GM12878 (cell line): ENCODE data around the gene MARCHF6. TPM values are rescaled to one million over a fixed set of nuclear protein-coding genes. Genes with fewer than 3 reads are reported as not detected.

Experiments used
- ATAC-seq: fragments of 200-7000 bp; cut with Tn5 transposase; 3 replicates; pipeline ENCODE4 v1.9.1; 2020; ENCODE audit warnings: mild to moderate bottlenecking, moderate library complexity
- BruUV-seq: library from RNA; stranded (reverse); fragments of 400-500 nt; replicated peaks from 2 replicates; lab custom pipeline; 2021; lab: Mats Ljungman, UMichigan
- CTCF ChIA-PET: fragments of 300-600 bp; sonication (Branson Sonifier 250); formaldehyde crosslinking; extraction: SDS; loops from one replicate; lab custom pipeline; 2021; ENCODE audit warnings: inconsistent platforms; lab: Yijun Ruan, JAX
- POLR2A ChIA-PET: fragments of 350-600 bp; formaldehyde crosslinking; extraction: SDS; loops from one replicate; lab custom pipeline; 2021; ENCODE audit warnings: inconsistent platforms; lab: Charles Lee
- RAD21 ChIA-PET: fragments of 300-600 bp; sonication (Branson Sonifier 250); formaldehyde crosslinking; loops from one replicate; lab custom pipeline; 2023; ENCODE audit warnings: antibody characterized with exemption; ENCODE audit not compliant: unreplicated experiment; lab: Charles Lee
- SMC1A ChIA-PET: fragments of 300-600 bp; sonication (Branson Sonifier 250); formaldehyde crosslinking; loops from one replicate; lab custom pipeline; 2023; ENCODE audit not compliant: unreplicated experiment, uncharacterized antibody; lab: Charles Lee
- DNase-seq: peaks from one replicate; pipeline ENCODE4 v3.0.0-alpha.2; 2011; ENCODE audit warnings: low read depth, low spot score
- FAIRE-seq: peaks from 3 replicates; lab custom pipeline; 2011; peaks lifted over from hg19 to GRCh38; lab: Jason Lieb, UNC
- H2AFZ ChIP-seq: 2 replicates; pipeline ENCODE4 v1.6.0; 2011; ENCODE audit warnings: low read depth, low read length, control low read depth; ENCODE audit not compliant: control insufficient read depth
- H3K27ac ChIP-seq: 2 replicates; pipeline ENCODE4 v1.5.1; 2011; ENCODE audit warnings: control low read depth; ENCODE audit not compliant: control insufficient read depth, insufficient read depth
- H3K27me3 ChIP-seq, 2 experiments: replicated peaks in 1 of 2; 2 replicates each; pipeline versions ENCODE4 v1.6.0 to v1.6.1; 2011; ENCODE audit warnings: low read length in 1 of 2; ENCODE audit not compliant: control insufficient read depth in 2 of 2, insufficient read depth in 2 of 2
- H3K36me3 ChIP-seq, 2 experiments: 2 replicates each; pipeline ENCODE4 v1.5.1; 2011; ENCODE audit warnings: low read length in 1 of 2; ENCODE audit not compliant: control insufficient read depth in 2 of 2, insufficient read depth in 2 of 2
- H3K4me1 ChIP-seq: 2 replicates; pipeline ENCODE4 v1.6.1; 2011; ENCODE audit warnings: mild to moderate bottlenecking, low read length, moderate library complexity, mixed read lengths; ENCODE audit not compliant: control insufficient read depth, insufficient read depth
- H3K4me2 ChIP-seq: 2 replicates; pipeline ENCODE4 v1.6.0; 2011; ENCODE audit warnings: control low read depth; ENCODE audit not compliant: control insufficient read depth, insufficient read depth
- H3K4me3 ChIP-seq: fragments of 200-600 bp; sonication (generic); 2 replicates; pipeline ENCODE4 v1.5.1; 2016
- H3K79me2 ChIP-seq: 2 replicates; pipeline ENCODE4 v1.6.0; 2011; ENCODE audit warnings: low read length; ENCODE audit not compliant: control insufficient read depth, insufficient read depth
- H3K9ac ChIP-seq: 2 replicates; pipeline ENCODE4 v1.8.0; 2011; ENCODE audit warnings: low read length, control low read depth, mixed read lengths; ENCODE audit not compliant: control insufficient read depth, insufficient read depth
- H3K9me3 ChIP-seq: replicated peaks from 3 replicates; pipeline ENCODE4 v1.5.1; 2011; ENCODE audit warnings: mild to moderate bottlenecking, low read length; ENCODE audit not compliant: control insufficient read depth, insufficient read depth
- H4K20me1 ChIP-seq: 2 replicates; pipeline ENCODE4 v1.6.0; 2011; ENCODE audit not compliant: control insufficient read depth, insufficient read depth
- ATF3 ChIP-seq: IDR thresholded peaks from 2 replicates; pipeline ENCODE4 v1.6.1; 2011; ENCODE audit warnings: low read depth, mild to moderate bottlenecking, low read length, moderate library complexity, borderline replicate concordance; ENCODE audit errors: extremely low read depth
- EED ChIP-seq: sonication (generic); IDR thresholded peaks from 2 replicates; pipeline ENCODE4 v1.6.1; 2016; ENCODE audit warnings: antibody characterized with exemption, low read depth
- ELK1 ChIP-seq: IDR thresholded peaks from 2 replicates; pipeline ENCODE4 v1.6.1; 2012; ENCODE audit warnings: low read depth, low read length, improper control_type of control experiment
- EP300 ChIP-seq, 2 experiments: fragments of 150-350 bp in 1 of 2; IDR thresholded peaks; 2 replicates each; pipeline ENCODE4 v1.6.1; 2011 to 2012; ENCODE audit warnings: low read depth in 2 of 2, low read length in 2 of 2, borderline replicate concordance in 1 of 2, improper control_type of control experiment in 1 of 2, inconsistent platforms in 1 of 2; ENCODE audit not compliant: control insufficient read depth in 1 of 2
- PBX3 ChIP-seq: IDR thresholded peaks from 2 replicates; pipeline ENCODE4 v1.6.1; 2011; ENCODE audit warnings: mild to moderate bottlenecking, low read depth, low read length, moderate library complexity; ENCODE audit not compliant: insufficient replicate concordance
- RAD21 ChIP-seq: IDR thresholded peaks from 2 replicates; pipeline ENCODE4 v1.6.1; 2011; ENCODE audit warnings: mild to moderate bottlenecking, low read depth, low read length, moderate library complexity; ENCODE audit not compliant: insufficient read depth
- RCOR1 ChIP-seq: conservative IDR thresholded peaks from 2 replicates; pipeline ENCODE4 v1.6.1; 2012; ENCODE audit warnings: low read depth, low read length, improper control_type of control experiment
- SPI1 ChIP-seq: IDR thresholded peaks from 2 replicates; pipeline ENCODE4 v1.6.1; 2011; ENCODE audit warnings: low read depth, mild to moderate bottlenecking, low read length, moderate library complexity, borderline replicate concordance; ENCODE audit not compliant: insufficient read depth
- SUPT20H ChIP-seq: IDR thresholded peaks from 2 replicates; pipeline ENCODE4 v1.6.1; 2011; ENCODE audit warnings: low read depth, mild to moderate bottlenecking, low read length, moderate library complexity, borderline replicate concordance; ENCODE audit not compliant: control insufficient read depth
- ZZZ3 ChIP-seq: IDR thresholded peaks from 2 replicates; pipeline ENCODE4 v1.6.1; 2011; ENCODE audit warnings: low read depth; ENCODE audit not compliant: control insufficient read depth, insufficient read length
- WGBS: methylation state at CpG from one replicate; pipeline ENCODE4 v1.1.6; 2016; ENCODE audit warnings: low lambda C conversion rate; ENCODE audit not compliant: insufficient replicate concordance, insufficient coverage; ENCODE audit errors: missing lambda C conversion rate; 5-methylcytosine and 5-hydroxymethylcytosine counted together
- in situ Hi-C: fragments of 300-500 bp; cut with MboI; formaldehyde crosslinking; loops from 9 replicates; pipeline ENCODE4 v1.14.3; 2018; ENCODE audit warnings: mixed read lengths
- intact Hi-C: fragments of 100-400 bp; cut with micrococcal nuclease; formaldehyde crosslinking; loops from one replicate; pipeline ENCODE4 v1.14.2; 2022; ENCODE audit not compliant: unreplicated experiment
- polyA plus RNA-seq, 11 experiments: library from polyadenylated mRNA; depleted of rRNA in 4 of 11; unstranded in 6 of 11; stranded (reverse) in 5 of 11; fragments of >200 nt; fragmentation: Nextera tagmentation in 4 of 11; fragmentation: Illumina TruSeq in 1 of 11; extraction: Ambion mirVana in 4 of 11; extraction: Trizol in 1 of 11; gene quantifications; 1 replicate in 1 of 11; 2 replicates in 10 of 11; pipeline versions ENCODE4 v1.2.1 to v1.2.3, GENCODE V29; 2011 to 2016; ENCODE audit warnings: inconsistent platforms in 2 of 11, missing spikeins in 2 of 11, low read depth in 1 of 11
- total RNA-seq, 4 experiments: library from RNA; depleted of rRNA in 3 of 4; stranded (reverse); fragments of >200 nt in 3 of 4; fragmentation: Illumina TruSeq in 1 of 4; extraction: Trizol in 1 of 4; gene quantifications; 2 replicates each; pipeline versions ENCODE4 v1.2.1 to v1.2.3, GENCODE V29; 2013 to 2021

Gene MARCHF6
- total and polyA plus RNA-seq, 10 of the 15 experiments (the other 5 are each of a cell fraction or from before 2014, with no cell fraction given): 39.1 to 172 (median 61.0) TPM

GRCh38 chr5:10377081-10377480, 23.6 kb downstream of the MARCHF6 start:
- Histone ChIP-seq H3K4me2 (no peak overlapping the region), H3K4me3 (no peak overlapping the region), H3K9me3 (no peaks in the 10 kb centered on the region; the same call in 2 of the 3 replicates), H3K36me3 (peaks cover 6 to 19% of the 10 kb centered on the region in 2 experiments), H3K27ac (no peak overlapping the region), H4K20me1 (0 out of 2 replicates have a peak, but pooled peaks cover 2% of the 10 kb centered on the region), H3K4me1 (no peaks in the 10 kb centered on the region), H3K79me2 (peaks cover 46% of the 10 kb centered on the region), H2AFZ (no peak overlapping the region), H3K9ac (no peak overlapping the region), H3K27me3 (no peaks in the 10 kb centered on the region)
- DNase-seq (no peak), ATAC-seq (peak; percentile 16; the same call in 1 of the 3 replicates), FAIRE-seq (no peak)
- intact Hi-C loops: no loop called here
- ChIA-PET SMC1A (interaction anchor here (1.7 kb wide), 1 partner anchor 20 kb away, joined by 6 read pairs; no protein-coding TSS in a partner anchor), CTCF (interaction anchor here (1.0 to 3.2 kb wide), 5 partner anchors 13 to 603 kb away, joined by 3 to 14 read pairs (median 6); no protein-coding TSS in a partner anchor), POLR2A (no interaction called here), RAD21 (no interaction called here)
- BruUV-seq: no TSS peak
- TF ChIP-seq ATF3: no peak
- TF ChIP-seq RAD21: no peak
- TF ChIP-seq SUPT20H: no peak
- TF ChIP-seq ZZZ3: no peak
- TF ChIP-seq ELK1: no peak
- no peak for TF ChIP-seq PBX3
- no peak for TF ChIP-seq EP300 (IDR thresholded peaks at IDR 0.05; ENCODE audit: borderline replicate concordance in 1 of 2, control insufficient read depth in 1 of 2, low read depth in 2 of 2, low read length in 2 of 2)
- TF ChIP-seq EED: no peak
- no peak for TF ChIP-seq RCOR1
- no peak for TF ChIP-seq SPI1
- 99% methylated on average over 5 of the region's 5 CpGs for WGBS
- in situ Hi-C loops: no loop called here
